GM12878 (cell line): ENCODE measurements around the gene HTR6. TPM values are rescaled to one million over a fixed set of nuclear protein-coding genes. Genes with fewer than 3 reads are reported as not detected.
A peak's percentile ranks its signal among the peaks of the same experiment; 100 is the strongest.

Experiments
- ATAC-seq: fragments of 200-7000 bp; cut with Tn5 transposase; 3 replicates; pipeline ENCODE4 v1.9.1; 2020; ENCODE audit warnings: mild to moderate bottlenecking, moderate library complexity
- BruUV-seq: library from RNA; stranded (reverse); fragments of 400-500 nt; replicated peaks from 2 replicates; lab custom pipeline; 2021; lab: Mats Ljungman, UMichigan
- CTCF ChIA-PET: fragments of 300-600 bp; sonication (Branson Sonifier 250); formaldehyde crosslinking; extraction: SDS; loops from one replicate; lab custom pipeline; 2021; ENCODE audit warnings: inconsistent platforms; lab: Yijun Ruan, JAX
- POLR2A ChIA-PET: fragments of 350-600 bp; formaldehyde crosslinking; extraction: SDS; loops from one replicate; lab custom pipeline; 2021; ENCODE audit warnings: inconsistent platforms; lab: Charles Lee
- RAD21 ChIA-PET: fragments of 300-600 bp; sonication (Branson Sonifier 250); formaldehyde crosslinking; loops from one replicate; lab custom pipeline; 2023; ENCODE audit warnings: antibody characterized with exemption; ENCODE audit not compliant: unreplicated experiment; lab: Charles Lee
- SMC1A ChIA-PET: fragments of 300-600 bp; sonication (Branson Sonifier 250); formaldehyde crosslinking; loops from one replicate; lab custom pipeline; 2023; ENCODE audit not compliant: unreplicated experiment, uncharacterized antibody; lab: Charles Lee
- DNase-seq: peaks from one replicate; pipeline ENCODE4 v3.0.0-alpha.2; 2011; ENCODE audit warnings: low read depth, low spot score
- FAIRE-seq: peaks from 3 replicates; lab custom pipeline; 2011; peaks lifted over from hg19 to GRCh38; lab: Jason Lieb, UNC
- H2AFZ ChIP-seq: 2 replicates; pipeline ENCODE4 v1.6.0; 2011; ENCODE audit warnings: low read depth, low read length, control low read depth; ENCODE audit not compliant: control insufficient read depth
- H3K27ac ChIP-seq: 2 replicates; pipeline ENCODE4 v1.5.1; 2011; ENCODE audit warnings: control low read depth; ENCODE audit not compliant: control insufficient read depth, insufficient read depth
- H3K27me3 ChIP-seq, 2 experiments: replicated peaks in 1 of 2; 2 replicates each; pipeline versions ENCODE4 v1.6.0 to v1.6.1; 2011; ENCODE audit warnings: low read length in 1 of 2; ENCODE audit not compliant: control insufficient read depth in 2 of 2, insufficient read depth in 2 of 2
- H3K36me3 ChIP-seq, 2 experiments: 2 replicates each; pipeline ENCODE4 v1.5.1; 2011; ENCODE audit warnings: low read length in 1 of 2; ENCODE audit not compliant: control insufficient read depth in 2 of 2, insufficient read depth in 2 of 2
- H3K4me1 ChIP-seq: 2 replicates; pipeline ENCODE4 v1.6.1; 2011; ENCODE audit warnings: mild to moderate bottlenecking, low read length, moderate library complexity, mixed read lengths; ENCODE audit not compliant: control insufficient read depth, insufficient read depth
- H3K4me2 ChIP-seq: 2 replicates; pipeline ENCODE4 v1.6.0; 2011; ENCODE audit warnings: control low read depth; ENCODE audit not compliant: control insufficient read depth, insufficient read depth
- H3K4me3 ChIP-seq: fragments of 200-600 bp; sonication (generic); 2 replicates; pipeline ENCODE4 v1.5.1; 2016
- H3K79me2 ChIP-seq: 2 replicates; pipeline ENCODE4 v1.6.0; 2011; ENCODE audit warnings: low read length; ENCODE audit not compliant: control insufficient read depth, insufficient read depth
- H3K9ac ChIP-seq: 2 replicates; pipeline ENCODE4 v1.8.0; 2011; ENCODE audit warnings: low read length, control low read depth, mixed read lengths; ENCODE audit not compliant: control insufficient read depth, insufficient read depth
- H3K9me3 ChIP-seq: replicated peaks from 3 replicates; pipeline ENCODE4 v1.5.1; 2011; ENCODE audit warnings: mild to moderate bottlenecking, low read length; ENCODE audit not compliant: control insufficient read depth, insufficient read depth
- H4K20me1 ChIP-seq: 2 replicates; pipeline ENCODE4 v1.6.0; 2011; ENCODE audit not compliant: control insufficient read depth, insufficient read depth
- IKZF1 ChIP-seq: fragments of 450-650 bp; conservative IDR thresholded peaks from 2 replicates; pipeline ENCODE4 v1.6.1; 2017; ENCODE audit warnings: antibody characterized with exemption, mild to moderate bottlenecking
- IRF3 ChIP-seq: fragments of 450-650 bp; IDR thresholded peaks from 2 replicates; pipeline ENCODE4 v1.6.1; 2014; ENCODE audit warnings: mild to moderate bottlenecking
- WGBS: methylation state at CpG from one replicate; pipeline ENCODE4 v1.1.6; 2016; ENCODE audit warnings: low lambda C conversion rate; ENCODE audit not compliant: insufficient replicate concordance, insufficient coverage; ENCODE audit errors: missing lambda C conversion rate; 5-methylcytosine and 5-hydroxymethylcytosine counted together
- in situ Hi-C: fragments of 300-500 bp; cut with MboI; formaldehyde crosslinking; loops from 9 replicates; pipeline ENCODE4 v1.14.3; 2018; ENCODE audit warnings: mixed read lengths
- intact Hi-C: fragments of 100-400 bp; cut with micrococcal nuclease; formaldehyde crosslinking; loops from one replicate; pipeline ENCODE4 v1.14.2; 2022; ENCODE audit not compliant: unreplicated experiment
- polyA plus RNA-seq, 11 experiments: library from polyadenylated mRNA; depleted of rRNA in 4 of 11; unstranded in 6 of 11; stranded (reverse) in 5 of 11; fragments of >200 nt; fragmentation: Nextera tagmentation in 4 of 11; fragmentation: Illumina TruSeq in 1 of 11; extraction: Ambion mirVana in 4 of 11; extraction: Trizol in 1 of 11; gene quantifications; 1 replicate in 1 of 11; 2 replicates in 10 of 11; pipeline versions ENCODE4 v1.2.1 to v1.2.3, GENCODE V29; 2011 to 2016; ENCODE audit warnings: inconsistent platforms in 2 of 11, missing spikeins in 2 of 11, low read depth in 1 of 11
- total RNA-seq, 4 experiments: library from RNA; depleted of rRNA in 3 of 4; stranded (reverse); fragments of >200 nt in 3 of 4; fragmentation: Illumina TruSeq in 1 of 4; extraction: Trizol in 1 of 4; gene quantifications; 2 replicates each; pipeline versions ENCODE4 v1.2.1 to v1.2.3, GENCODE V29; 2013 to 2021
- TF ChIP-seq, protein P1 (sequence below): IDR thresholded peaks from 2 replicates; pipeline ENCODE4 v1.6.1; 2012; ENCODE audit warnings: mild to moderate bottlenecking, low read depth, low read length

Gene HTR6
- total and polyA plus RNA-seq, 10 of the 15 experiments (the other 5 are each of a cell fraction or from before 2014, with no cell fraction given) = 0.03 to 5.3 (median 1.7) TPM; not detected in 2

GRCh38 chr1:19680644-19681043, 16.0 kb downstream of the HTR6 start:
- no peak for FAIRE-seq
- BruUV-seq = no TSS peak

More at GRCh38 chr1:19680644-19681043, 16.0 kb downstream of the HTR6 start:
- in situ Hi-C loops = no loop called here
- POLR2A ChIA-PET = interaction anchor here (0.6 kb wide), 2 partner anchors 125 to 312 kb away, joined by 4 to 6 read pairs; no protein-coding TSS in a partner anchor
- SMC1A ChIA-PET = interaction anchor here (0.6 kb wide), 1 partner anchor 290 kb away, joined by 4 read pairs; no protein-coding TSS in a partner anchor
- RAD21 ChIA-PET = no interaction called here
- H3K4me1 ChIP-seq = no peaks in the 10 kb centered on the region
- 72% methylated on average over 7 of the region's 7 CpGs for WGBS
- no peak overlapping the region for H2AFZ ChIP-seq
- H3K9ac ChIP-seq = no peak overlapping the region
- no peaks in the 10 kb centered on the region for H3K79me2 ChIP-seq
- intact Hi-C loops = no loop called here
- ATAC-seq = no peak
- no peaks in the 10 kb centered on the region for H4K20me1 ChIP-seq
- H3K27ac ChIP-seq = no peak overlapping the region
- CTCF ChIA-PET = interaction anchor here (1.3 kb wide), 1 partner anchor 19 kb away, joined by 6 read pairs; no protein-coding TSS in a partner anchor
- no peak for TF ChIP-seq IKZF1
- TF ChIP-seq, protein P1, sequence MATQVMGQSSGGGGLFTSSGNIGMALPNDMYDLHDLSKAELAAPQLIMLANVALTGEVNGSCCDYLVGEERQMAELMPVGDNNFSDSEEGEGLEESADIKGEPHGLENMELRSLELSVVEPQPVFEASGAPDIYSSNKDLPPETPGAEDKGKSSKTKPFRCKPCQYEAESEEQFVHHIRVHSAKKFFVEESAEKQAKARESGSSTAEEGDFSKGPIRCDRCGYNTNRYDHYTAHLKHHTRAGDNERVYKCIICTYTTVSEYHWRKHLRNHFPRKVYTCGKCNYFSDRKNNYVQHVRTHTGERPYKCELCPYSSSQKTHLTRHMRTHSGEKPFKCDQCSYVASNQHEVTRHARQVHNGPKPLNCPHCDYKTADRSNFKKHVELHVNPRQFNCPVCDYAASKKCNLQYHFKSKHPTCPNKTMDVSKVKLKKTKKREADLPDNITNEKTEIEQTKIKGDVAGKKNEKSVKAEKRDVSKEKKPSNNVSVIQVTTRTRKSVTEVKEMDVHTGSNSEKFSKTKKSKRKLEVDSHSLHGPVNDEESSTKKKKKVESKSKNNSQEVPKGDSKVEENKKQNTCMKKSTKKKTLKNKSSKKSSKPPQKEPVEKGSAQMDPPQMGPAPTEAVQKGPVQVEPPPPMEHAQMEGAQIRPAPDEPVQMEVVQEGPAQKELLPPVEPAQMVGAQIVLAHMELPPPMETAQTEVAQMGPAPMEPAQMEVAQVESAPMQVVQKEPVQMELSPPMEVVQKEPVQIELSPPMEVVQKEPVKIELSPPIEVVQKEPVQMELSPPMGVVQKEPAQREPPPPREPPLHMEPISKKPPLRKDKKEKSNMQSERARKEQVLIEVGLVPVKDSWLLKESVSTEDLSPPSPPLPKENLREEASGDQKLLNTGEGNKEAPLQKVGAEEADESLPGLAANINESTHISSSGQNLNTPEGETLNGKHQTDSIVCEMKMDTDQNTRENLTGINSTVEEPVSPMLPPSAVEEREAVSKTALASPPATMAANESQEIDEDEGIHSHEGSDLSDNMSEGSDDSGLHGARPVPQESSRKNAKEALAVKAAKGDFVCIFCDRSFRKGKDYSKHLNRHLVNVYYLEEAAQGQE = peak; percentile 47; the same call in 1 of the 2 replicates
- no peak for TF ChIP-seq IRF3
- no peak overlapping the region for H3K4me3 ChIP-seq
- no peak overlapping the region for H3K4me2 ChIP-seq
- no peaks in the 10 kb centered on the region for H3K9me3 ChIP-seq
- H3K27me3 ChIP-seq = peaks cover 0 to 1% of the 10 kb centered on the region in 2 experiments; a peak in 2 of 4 replicates
- H3K36me3 ChIP-seq = no peaks in the 10 kb centered on the region
- no peak for DNase-seq
